Head of caudate nucleus (tissue), 42 donors: ENCODE results near the gene HGFAC.
"Not testable (repeated sequence)": the region's sequence is repeated elsewhere in the genome, so short reads cannot be mapped to it uniquely, and the experiment has no call there.

Source experiments
- DNase-seq, 42 donors: peaks; one replicate each; pipeline versions ENCODE4 v3.0.0 to v3.0.0-alpha.2; 2020 to 2021; ENCODE audit warnings: mixed read lengths in 7 of 42
- intact Hi-C: fragments of 100-400 bp; cut with DNase I; formaldehyde crosslinking; loops from one replicate; pipeline ENCODE4 v1.15.0; 2022

HGFAC gene

GRCh38 chr4:3409571-3410091 is 32.1 kb upstream of the HGFAC start:
- intact Hi-C loops = no loop called here
- DNase-seq = peak in 16 of 42 donors; percentile 3 to 44 (median 18)

- peak in 15 of 42 donors; percentile 1 to 40 (median 10) for DNase-seq
- intact Hi-C loops = no loop called here
Measured at GRCh38 chr4:3410401-3411135, 31.2 kb upstream of the HGFAC start.

GRCh38 chr4:3411190-3411589 is 30.6 kb upstream of the HGFAC start:
- intact Hi-C loops = not testable (repeated sequence)
- peak in 8 of 42 donors; percentile 3 to 24 (median 6) for DNase-seq

GRCh38 chr4:3411676-3412075 is 30.1 kb upstream of the HGFAC start:
- DNase-seq = peak in 13 of 42 donors; percentile 1 to 40 (median 13)
- intact Hi-C loops = no loop called here

GRCh38 chr4:3412257-3413020 is 29.3 kb upstream of the HGFAC start:
- intact Hi-C loops = no loop called here
- DNase-seq = peak in 13 of 42 donors; percentile 7 to 43 (median 21)

- DNase-seq = peak in 8 of 42 donors; percentile 3 to 43 (median 28)
- intact Hi-C loops = no loop called here
Measured at GRCh38 chr4:3413217-3413671, 28.5 kb upstream of the HGFAC start.

GRCh38 chr4:3413675-3414420 is 27.9 kb upstream of the HGFAC start:
- peak in 7 of 42 donors; percentile 9 to 29 (median 18) for DNase-seq

GRCh38 chr4:3414421-3415279 is 27.1 kb upstream of the HGFAC start:
- peak in 15 of 42 donors; percentile 11 to 60 (median 39) for DNase-seq
- intact Hi-C loops = no loop called here

More at GRCh38 chr4:3413675-3414420, 27.9 kb upstream of the HGFAC start:
- intact Hi-C loops = no loop called here

GRCh38 chr4:3415471-3416141 is 26.2 kb upstream of the HGFAC start:
- DNase-seq = peak in 9 of 42 donors; percentile 3 to 53 (median 31)
- intact Hi-C loops = no loop called here

GRCh38 chr4:3416270-3416669 is 25.5 kb upstream of the HGFAC start:
- DNase-seq = peak in 2 of 42 donors; percentile 7 to 14
- intact Hi-C loops = no loop called here

- intact Hi-C loops = no loop called here
- DNase-seq = peak in 3 of 42 donors; percentile 4 to 22 (median 9)
Measured at GRCh38 chr4:3416821-3417221, 24.9 kb upstream of the HGFAC start.

GRCh38 chr4:3417448-3417847 is 24.3 kb upstream of the HGFAC start:
- peak in 3 of 42 donors; percentile 1 to 23 (median 22) for DNase-seq
- intact Hi-C loops = no loop called here

GRCh38 chr4:3418029-3418762 is 23.6 kb upstream of the HGFAC start:
- intact Hi-C loops = no loop called here
- DNase-seq = peak in 2 of 42 donors; percentile 20 to 27

GRCh38 chr4:3419836-3420605 is 21.7 kb upstream of the HGFAC start:
- peak in 3 of 42 donors; percentile 1 to 4 (median 3) for DNase-seq

GRCh38 chr4:3420606-3420955 is 21.2 kb upstream of the HGFAC start:
- DNase-seq = peak in 2 of 42 donors; percentile 2 to 21

More at GRCh38 chr4:3419836-3420605, 21.7 kb upstream of the HGFAC start:
- intact Hi-C loops = no loop called here

GRCh38 chr4:3420956-3421355 is 20.8 kb upstream of the HGFAC start:
- DNase-seq = peak in 11 of 42 donors; percentile 38 to 75 (median 48)
- intact Hi-C loops = no loop called here

More at GRCh38 chr4:3420606-3420955, 21.2 kb upstream of the HGFAC start:
- intact Hi-C loops = no loop called here
